ENCODE measurements around the gene FASTK. TPM values are rescaled to one million over a fixed set of nuclear protein-coding genes. Genes with fewer than 3 reads are reported as not detected.

FASTK gene
- total and polyA plus RNA-seq, 10 donors = 72.9 to 183 (median 85.5) TPM

DNA sequence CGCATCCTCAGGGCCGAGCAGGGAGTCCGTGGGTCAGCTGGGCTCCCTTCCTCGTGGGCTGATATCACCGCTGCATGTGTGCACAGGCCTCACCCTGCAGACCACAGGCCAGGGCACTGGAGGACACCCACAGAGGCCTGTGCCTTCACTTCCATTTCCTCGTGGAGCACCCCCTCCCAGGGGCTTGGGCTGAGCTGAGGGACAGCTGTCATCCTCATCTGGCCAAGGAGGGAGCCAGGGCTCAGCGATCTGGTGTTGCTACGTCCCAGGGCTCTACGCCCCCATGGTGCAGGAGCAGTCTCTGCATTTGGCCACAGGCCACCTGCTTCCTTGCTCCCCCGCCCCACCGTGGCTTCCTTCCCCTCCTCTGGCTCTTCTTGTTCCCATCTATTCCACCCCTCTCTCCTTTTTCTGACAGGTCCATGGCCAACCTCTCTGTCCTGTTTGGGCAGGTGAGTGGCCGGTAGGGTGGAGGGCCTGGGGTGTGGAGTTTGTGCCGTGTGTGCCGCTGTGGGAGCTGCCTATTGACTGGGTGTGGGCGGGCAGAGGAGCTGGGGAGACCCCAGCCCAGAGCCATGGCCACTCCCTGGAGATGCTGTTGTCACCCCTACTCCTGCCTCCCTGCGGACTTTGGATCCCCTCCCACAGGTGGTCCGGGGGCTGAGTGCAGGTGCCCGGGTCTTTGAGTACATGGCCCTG, 40.6 kb downstream of the FASTK start:
- intact Hi-C loops (cut with DNase I; ENCODE audit: low total_unique reads) = no loop called here
- Histone ChIP-seq H3K9me3 (no peaks in the 10 kb centered on the region), H3K27me3 (replicated peaks in 1 of 7) (no peaks in the 10 kb centered on the region), H3K4me3 (no peak overlapping the region), H3K27ac (no peak overlapping the region), H3K4me1 (peaks cover 0 to 18% (median 11%) of the 10 kb centered on the region in 6 donors), H3K36me3 (peaks cover 0 to 68% (median 39%) of the 10 kb centered on the region in 6 donors)
- DNase-seq = no peak
- 64 to 72% (median 68%) methylated on average over 17 to 18 of the region's 18 CpGs for WGBS, 5 donors
- TF ChIP-seq POLR2A (IDR thresholded peaks at IDR 0.05) (no peak), POLR2AphosphoS5 (IDR thresholded peaks at IDR 0.05) (peak in 1 of 3 donors; percentile 27)
- TF ChIP-seq, protein P1, sequence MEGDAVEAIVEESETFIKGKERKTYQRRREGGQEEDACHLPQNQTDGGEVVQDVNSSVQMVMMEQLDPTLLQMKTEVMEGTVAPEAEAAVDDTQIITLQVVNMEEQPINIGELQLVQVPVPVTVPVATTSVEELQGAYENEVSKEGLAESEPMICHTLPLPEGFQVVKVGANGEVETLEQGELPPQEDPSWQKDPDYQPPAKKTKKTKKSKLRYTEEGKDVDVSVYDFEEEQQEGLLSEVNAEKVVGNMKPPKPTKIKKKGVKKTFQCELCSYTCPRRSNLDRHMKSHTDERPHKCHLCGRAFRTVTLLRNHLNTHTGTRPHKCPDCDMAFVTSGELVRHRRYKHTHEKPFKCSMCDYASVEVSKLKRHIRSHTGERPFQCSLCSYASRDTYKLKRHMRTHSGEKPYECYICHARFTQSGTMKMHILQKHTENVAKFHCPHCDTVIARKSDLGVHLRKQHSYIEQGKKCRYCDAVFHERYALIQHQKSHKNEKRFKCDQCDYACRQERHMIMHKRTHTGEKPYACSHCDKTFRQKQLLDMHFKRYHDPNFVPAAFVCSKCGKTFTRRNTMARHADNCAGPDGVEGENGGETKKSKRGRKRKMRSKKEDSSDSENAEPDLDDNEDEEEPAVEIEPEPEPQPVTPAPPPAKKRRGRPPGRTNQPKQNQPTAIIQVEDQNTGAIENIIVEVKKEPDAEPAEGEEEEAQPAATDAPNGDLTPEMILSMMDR (IDR thresholded peaks at IDR 0.05 in 8 of 11, conservative IDR thresholded peaks at IDR 0.05 in 3 of 11) = no peak

DNA sequence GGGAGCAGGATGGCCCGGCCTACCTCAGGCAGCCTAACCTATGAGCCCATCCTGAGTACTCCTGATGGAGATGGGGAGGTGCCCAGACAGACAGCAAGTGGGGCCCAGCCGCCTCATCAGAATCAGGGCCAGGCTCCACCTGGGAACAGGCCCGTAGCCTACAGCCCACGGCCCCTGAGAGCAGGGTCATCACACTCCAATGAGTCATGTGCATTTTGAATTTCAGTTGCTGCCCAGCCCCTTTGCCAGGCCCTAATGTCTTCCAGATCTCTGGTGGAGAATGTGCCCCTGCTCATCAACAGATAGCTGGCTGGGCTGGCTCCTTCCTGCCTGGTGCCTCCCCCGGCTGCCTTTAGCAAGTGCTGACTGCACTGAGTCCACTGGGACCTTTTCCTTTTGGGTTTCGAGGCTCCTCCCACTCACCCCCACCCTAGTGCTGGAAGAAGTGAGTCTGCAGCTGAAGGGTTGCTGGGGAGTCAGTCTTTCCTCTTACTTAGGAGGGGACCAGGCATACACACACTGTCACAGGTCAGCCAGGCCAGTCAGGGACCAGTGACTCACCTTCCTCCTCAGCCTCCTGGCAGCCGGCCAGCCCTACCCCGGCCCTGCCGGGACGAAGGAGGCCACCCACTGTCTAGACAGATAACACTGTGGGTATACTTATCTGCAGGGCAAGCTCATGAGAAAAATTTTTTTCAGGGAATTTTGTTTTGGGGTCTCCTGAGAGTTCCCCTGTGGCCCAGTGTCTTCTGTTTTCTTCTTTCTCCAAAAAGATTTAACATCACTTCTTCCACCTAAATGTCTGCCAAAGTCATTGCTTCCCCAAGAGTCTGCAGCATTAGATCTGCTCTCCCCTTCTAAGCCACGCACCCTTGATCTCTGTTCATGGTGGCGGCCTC, 41.4 kb downstream of the FASTK start:
- peak overlapping the region in 2 of 8 donors; percentile 5 to 36 for H3K27ac ChIP-seq
- 41 to 49% (median 45%) methylated on average over 12 of the region's 12 CpGs for WGBS, 5 donors
- intact Hi-C loops (cut with DNase I; ENCODE audit: low total_unique reads) = no loop called here
- H3K9me3 ChIP-seq = no peaks in the 10 kb centered on the region
- peaks cover 0 to 68% (median 39%) of the 10 kb centered on the region in 6 donors for H3K36me3 ChIP-seq
- peaks cover 0 to 18% (median 11%) of the 10 kb centered on the region in 6 donors for H3K4me1 ChIP-seq
- H3K27me3 ChIP-seq (replicated peaks in 1 of 7) = no peaks in the 10 kb centered on the region
- TF ChIP-seq, protein P1 (IDR thresholded peaks at IDR 0.05 in 8 of 11, conservative IDR thresholded peaks at IDR 0.05 in 3 of 11) = no peak
- peak in 2 of 3 donors; percentile 21 to 50 for TF ChIP-seq POLR2AphosphoS5 (IDR thresholded peaks at IDR 0.05)
- no peak for DNase-seq
- no peak overlapping the region for H3K4me3 ChIP-seq

DNA sequence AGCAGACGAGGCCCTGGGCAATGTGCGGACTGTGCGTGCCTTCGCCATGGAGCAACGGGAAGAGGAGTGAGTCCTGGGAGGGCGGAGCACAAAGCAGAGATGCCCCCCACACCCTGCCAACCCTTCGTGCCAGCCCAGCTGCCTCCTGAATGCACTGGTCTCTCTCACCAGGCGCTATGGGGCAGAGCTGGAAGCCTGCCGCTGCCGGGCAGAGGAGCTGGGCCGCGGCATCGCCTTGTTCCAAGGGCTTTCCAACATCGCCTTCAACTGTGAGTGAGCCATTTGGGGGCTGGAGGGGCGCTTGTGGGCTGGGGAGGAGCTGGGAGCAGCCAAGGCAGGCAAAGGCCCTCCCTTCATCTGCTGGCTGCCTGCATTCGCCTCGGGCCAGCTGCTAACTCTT, 44.7 kb downstream of the FASTK start:
- peaks cover 0 to 69% (median 35%) of the 10 kb centered on the region in 6 donors for H3K36me3 ChIP-seq
- intact Hi-C loops (cut with DNase I; ENCODE audit: low total_unique reads) = no loop called here
- TF ChIP-seq POLR2A (IDR thresholded peaks at IDR 0.05) (no peak), POLR2AphosphoS5 (IDR thresholded peaks at IDR 0.05) (no peak)
- TF ChIP-seq, protein P1 (IDR thresholded peaks at IDR 0.05 in 8 of 11, conservative IDR thresholded peaks at IDR 0.05 in 3 of 11) = no peak
- 91 to 98% (median 96%) methylated on average over 15 to 17 of the region's 17 CpGs for WGBS, 5 donors
- H3K4me1 ChIP-seq = peaks cover 0 to 19% (median 11%) of the 10 kb centered on the region in 6 donors
- no peak overlapping the region for H3K27ac ChIP-seq
- DNase-seq = no peak
- H3K4me3 ChIP-seq = no peak overlapping the region
- H3K9me3 ChIP-seq = no peaks in the 10 kb centered on the region
- no peaks in the 10 kb centered on the region for H3K27me3 ChIP-seq (replicated peaks in 1 of 7)
